ENCODE data around the gene RBBP4.

The RBBP4 gene

GRCh38 chr1:32729254-32730046, 78.4 kb downstream of the RBBP4 start:
- ATAC-seq (replicated peaks) = no peak
- H3K4me3 Mint-ChIP-seq = no peak overlapping the region
- H3K27me3 Mint-ChIP-seq = peaks cover 37% of the 10 kb centered on the region in 2 donors
- no peak for DNase-seq
- H3K36me3 Mint-ChIP-seq = no peaks in the 10 kb centered on the region
- H3K4me1 Mint-ChIP-seq = peaks cover 4 to 7% of the 10 kb centered on the region in 2 donors
- no peak overlapping the region for H3K27ac Mint-ChIP-seq
- no peaks in the 10 kb centered on the region for H3K9me3 Mint-ChIP-seq

GRCh38 chr1:32733582-32734321, 82.7 kb downstream of the RBBP4 start:
- Mint-ChIP-seq H3K27me3 (peaks cover 11 to 19% of the 10 kb centered on the region in 2 donors), H3K4me3 (no peak overlapping the region), H3K27ac (peak overlapping the region; percentile 33), H3K4me1 (no peaks in the 10 kb centered on the region), H3K9me3 (no peaks in the 10 kb centered on the region), H3K36me3 (no peaks in the 10 kb centered on the region)
- DNase-seq (no peak), ATAC-seq (replicated peaks) (peak in 1 of 2 donors; percentile 19)
